ENCODE results near the gene POU6F2. TPM values are rescaled to one million over a fixed set of nuclear protein-coding genes. Genes with fewer than 3 reads are reported as not detected.
A peak's percentile ranks its signal among the peaks of the same experiment; 100 is the strongest.

POU6F2 gene
- total and polyA plus RNA-seq, 2 donors from 2014 or later = 0.47 TPM; not detected in 1

DNA sequence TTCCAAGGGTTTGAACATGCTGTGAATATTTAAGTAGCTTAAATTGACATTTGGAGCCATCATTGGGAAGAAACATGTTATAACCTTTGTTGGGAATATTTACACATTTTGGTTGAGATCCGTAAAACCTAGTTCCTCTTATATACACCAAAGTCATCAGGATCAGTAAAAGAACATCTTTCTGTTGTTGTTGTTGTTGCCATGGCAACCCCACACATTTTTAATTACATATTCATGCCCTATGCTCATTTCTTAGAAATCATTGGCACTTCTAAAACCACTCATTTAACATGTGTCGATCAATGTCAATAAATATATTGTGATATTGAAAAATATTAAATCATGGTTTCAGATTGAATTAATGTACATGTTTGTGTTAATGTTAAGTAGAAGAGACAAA is 122.6 kb downstream of the POU6F2 start:
- Histone ChIP-seq H3K27me3 (ENCODE audit: control insufficient read depth, insufficient read depth, low read length) (no peaks in the 10 kb centered on the region), H3K4me1 (ENCODE audit: control insufficient read depth in 2 of 3, insufficient read depth in 2 of 3, low read depth in 1 of 3, low read length in 3 of 3) (no peaks in the 10 kb centered on the region), H3K36me3 (ENCODE audit: control insufficient read depth in 2 of 3, insufficient read depth in 3 of 3, low read length in 3 of 3) (no peaks in the 10 kb centered on the region), H3K4me3 (ENCODE audit: low read length in 3 of 3) (no peak overlapping the region), H3K27ac (ENCODE audit: low read depth in 2 of 2, low read length in 2 of 2) (no peak overlapping the region), H3K9ac (ENCODE audit: low read length in 3 of 3) (no peak overlapping the region), H3K9me3 (ENCODE audit: control insufficient read depth in 2 of 3, insufficient read depth in 1 of 3, low read length in 3 of 3) (no peaks in the 10 kb centered on the region)
- FAIRE-seq = no peak
- TF ChIP-seq, protein P1, sequence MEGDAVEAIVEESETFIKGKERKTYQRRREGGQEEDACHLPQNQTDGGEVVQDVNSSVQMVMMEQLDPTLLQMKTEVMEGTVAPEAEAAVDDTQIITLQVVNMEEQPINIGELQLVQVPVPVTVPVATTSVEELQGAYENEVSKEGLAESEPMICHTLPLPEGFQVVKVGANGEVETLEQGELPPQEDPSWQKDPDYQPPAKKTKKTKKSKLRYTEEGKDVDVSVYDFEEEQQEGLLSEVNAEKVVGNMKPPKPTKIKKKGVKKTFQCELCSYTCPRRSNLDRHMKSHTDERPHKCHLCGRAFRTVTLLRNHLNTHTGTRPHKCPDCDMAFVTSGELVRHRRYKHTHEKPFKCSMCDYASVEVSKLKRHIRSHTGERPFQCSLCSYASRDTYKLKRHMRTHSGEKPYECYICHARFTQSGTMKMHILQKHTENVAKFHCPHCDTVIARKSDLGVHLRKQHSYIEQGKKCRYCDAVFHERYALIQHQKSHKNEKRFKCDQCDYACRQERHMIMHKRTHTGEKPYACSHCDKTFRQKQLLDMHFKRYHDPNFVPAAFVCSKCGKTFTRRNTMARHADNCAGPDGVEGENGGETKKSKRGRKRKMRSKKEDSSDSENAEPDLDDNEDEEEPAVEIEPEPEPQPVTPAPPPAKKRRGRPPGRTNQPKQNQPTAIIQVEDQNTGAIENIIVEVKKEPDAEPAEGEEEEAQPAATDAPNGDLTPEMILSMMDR (IDR thresholded peaks at IDR 0.05; ENCODE audit: borderline replicate concordance, extremely low read depth, insufficient read depth) = no peak
- intact Hi-C loops (cut with DNase I) = no loop called here
- DNase-seq = no peak

DNA sequence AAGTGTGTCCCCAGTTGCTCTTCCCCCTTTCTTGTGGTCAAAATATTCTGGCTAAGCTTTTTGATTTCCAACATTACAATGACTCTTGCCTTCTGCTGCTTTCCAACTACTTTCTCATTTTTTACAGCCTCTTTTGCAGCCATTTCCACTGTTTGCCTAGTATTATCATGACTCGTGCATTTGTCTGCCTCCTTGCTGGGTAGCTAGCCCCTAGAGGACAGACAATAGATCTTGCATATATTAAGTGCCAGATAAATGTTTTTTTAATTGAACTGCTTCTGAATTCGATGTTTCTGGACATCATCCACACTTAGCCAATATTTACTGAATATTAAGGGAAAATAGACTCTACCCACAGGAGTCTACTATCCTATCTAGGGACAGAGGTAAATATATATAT is 124.5 kb downstream of the POU6F2 start:
- Histone ChIP-seq H3K27ac (ENCODE audit: low read depth in 2 of 2, low read length in 2 of 2) (no peak overlapping the region), H3K27me3 (ENCODE audit: control insufficient read depth, insufficient read depth, low read length) (no peaks in the 10 kb centered on the region), H3K4me1 (ENCODE audit: control insufficient read depth in 2 of 3, insufficient read depth in 2 of 3, low read depth in 1 of 3, low read length in 3 of 3) (no peaks in the 10 kb centered on the region), H3K4me3 (ENCODE audit: low read length in 3 of 3) (no peak overlapping the region), H3K36me3 (ENCODE audit: control insufficient read depth in 2 of 3, insufficient read depth in 3 of 3, low read length in 3 of 3) (no peaks in the 10 kb centered on the region), H3K9me3 (ENCODE audit: control insufficient read depth in 2 of 3, insufficient read depth in 1 of 3, low read length in 3 of 3) (no peaks in the 10 kb centered on the region), H3K9ac (ENCODE audit: low read length in 3 of 3) (no peak overlapping the region)
- DNase-seq (no peak), FAIRE-seq (no peak)
- intact Hi-C loops (cut with DNase I) = no loop called here
- TF ChIP-seq, protein P1 (IDR thresholded peaks at IDR 0.05; ENCODE audit: borderline replicate concordance, extremely low read depth, insufficient read depth) = no peak

DNA sequence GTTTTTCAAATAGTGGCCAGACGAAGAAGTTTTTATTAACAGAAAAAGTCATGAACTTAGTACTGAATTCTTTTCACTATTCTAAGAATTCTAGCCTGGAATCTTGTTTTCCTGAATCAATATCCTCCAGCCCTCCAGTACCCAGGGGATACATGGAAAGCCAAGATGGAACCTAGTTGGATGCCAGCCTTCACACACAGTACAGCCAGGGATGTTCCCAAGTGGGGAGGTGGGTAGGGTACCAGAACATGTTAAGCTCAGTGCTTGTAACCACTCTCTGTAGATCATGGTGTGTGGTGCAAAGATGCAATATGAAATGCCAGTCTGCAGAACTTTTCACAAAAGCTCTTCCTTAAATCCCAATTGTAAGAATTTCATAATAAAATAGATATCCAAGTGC is 128.0 kb downstream of the POU6F2 start:
- Histone ChIP-seq H3K36me3 (ENCODE audit: control insufficient read depth in 2 of 3, insufficient read depth in 3 of 3, low read length in 3 of 3) (no peaks in the 10 kb centered on the region), H3K4me3 (ENCODE audit: low read length in 3 of 3) (no peak overlapping the region), H3K4me1 (ENCODE audit: control insufficient read depth in 2 of 3, insufficient read depth in 2 of 3, low read depth in 1 of 3, low read length in 3 of 3) (no peaks in the 10 kb centered on the region), H3K27ac (ENCODE audit: low read depth in 2 of 2, low read length in 2 of 2) (no peak overlapping the region), H3K9me3 (ENCODE audit: control insufficient read depth in 2 of 3, insufficient read depth in 1 of 3, low read length in 3 of 3) (no peaks in the 10 kb centered on the region), H3K9ac (ENCODE audit: low read length in 3 of 3) (no peak overlapping the region), H3K27me3 (ENCODE audit: control insufficient read depth, insufficient read depth, low read length) (no peaks in the 10 kb centered on the region)
- intact Hi-C loops (cut with DNase I) = no loop called here
- TF ChIP-seq, protein P1 (IDR thresholded peaks at IDR 0.05; ENCODE audit: borderline replicate concordance, extremely low read depth, insufficient read depth) = no peak
- FAIRE-seq (no peak), DNase-seq (no peak)

DNA sequence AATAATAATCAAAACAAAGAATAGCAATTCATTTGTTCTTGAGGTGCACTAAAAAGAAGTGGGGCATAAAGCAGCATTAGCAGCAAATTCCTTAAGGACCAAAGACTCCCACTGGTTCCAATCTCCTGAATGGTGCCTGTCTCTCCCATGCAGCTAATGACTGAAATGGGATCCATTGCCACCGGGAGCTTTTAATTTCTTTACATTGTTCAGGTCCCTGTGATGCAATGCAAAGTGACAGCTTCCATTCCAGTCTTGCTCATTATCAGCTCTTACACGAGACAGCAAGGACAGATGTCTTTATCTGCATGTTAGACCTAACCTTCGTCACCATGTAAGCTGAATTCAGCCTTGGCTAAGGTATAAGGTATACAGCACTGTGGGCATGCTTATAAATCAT is 148.1 kb downstream of the POU6F2 start:
- TF ChIP-seq, protein P1 (IDR thresholded peaks at IDR 0.05; ENCODE audit: borderline replicate concordance, extremely low read depth, insufficient read depth) = no peak
- no peak for FAIRE-seq

More for the DNA sequence above, 148.1 kb downstream of the POU6F2 start:
- Histone ChIP-seq H3K4me1 (ENCODE audit: control insufficient read depth in 2 of 3, insufficient read depth in 2 of 3, low read depth in 1 of 3, low read length in 3 of 3) (no peaks in the 10 kb centered on the region), H3K27ac (ENCODE audit: low read depth in 2 of 2, low read length in 2 of 2) (no peak overlapping the region), H3K4me3 (ENCODE audit: low read length in 3 of 3) (no peak overlapping the region), H3K9ac (ENCODE audit: low read length in 3 of 3) (no peak overlapping the region), H3K27me3 (ENCODE audit: control insufficient read depth, insufficient read depth, low read length) (no peaks in the 10 kb centered on the region), H3K9me3 (ENCODE audit: control insufficient read depth in 2 of 3, insufficient read depth in 1 of 3, low read length in 3 of 3) (no peaks in the 10 kb centered on the region), H3K36me3 (ENCODE audit: control insufficient read depth in 2 of 3, insufficient read depth in 3 of 3, low read length in 3 of 3) (no peaks in the 10 kb centered on the region)
- peak in 1 of 5 donors; percentile 4 for DNase-seq
- intact Hi-C loops (cut with DNase I) = no loop called here

Data from kidney (tissue), 14 donors.